Measurements from ENCODE around the gene MRPS11. TPM values are rescaled to one million over a fixed set of nuclear protein-coding genes. Genes with fewer than 3 reads are reported as not detected.

Gene MRPS11
- total RNA-seq, 1 experiment from 2014 or later, result 48.4 TPM

- H3K9me3 ChIP-seq, result no peaks in the 10 kb centered on the region
- H3K27me3 ChIP-seq (replicated peaks; ENCODE audit: control insufficient read depth, insufficient read depth, low read length), result no peaks in the 10 kb centered on the region
- no peak for DNase-seq
- H3K4me1 Mint-ChIP-seq (ENCODE audit: low read depth, unreplicated experiment), result no peaks in the 10 kb centered on the region
- H3K4me1 ChIP-seq, result no peaks in the 10 kb centered on the region
- H3K36me3 ChIP-seq (ENCODE audit: control insufficient read depth, insufficient read depth, low read length), result no peaks in the 10 kb centered on the region
- H3K27me3 Mint-ChIP-seq (ENCODE audit: insufficient read depth, unreplicated experiment), result no peaks in the 10 kb centered on the region
- ChIA-PET POLR2A (no interaction called here), CTCF (no interaction called here)
- H3K4me3 ChIP-seq (ENCODE audit: low read depth, low read length), result no peak overlapping the region
- H3K36me3 Mint-ChIP-seq (ENCODE audit: insufficient read depth, unreplicated experiment), result no peaks in the 10 kb centered on the region
- H3K9me3 Mint-ChIP-seq (ENCODE audit: unreplicated experiment), result no peaks in the 10 kb centered on the region
- intact Hi-C loops (cut with micrococcal nuclease; ENCODE audit: unreplicated experiment), result no loop called here
- BruUV-seq (replicated peaks), result no TSS peak
- H3K27ac Mint-ChIP-seq (ENCODE audit: unreplicated experiment), result no peak overlapping the region
- TF ChIP-seq, protein P1, sequence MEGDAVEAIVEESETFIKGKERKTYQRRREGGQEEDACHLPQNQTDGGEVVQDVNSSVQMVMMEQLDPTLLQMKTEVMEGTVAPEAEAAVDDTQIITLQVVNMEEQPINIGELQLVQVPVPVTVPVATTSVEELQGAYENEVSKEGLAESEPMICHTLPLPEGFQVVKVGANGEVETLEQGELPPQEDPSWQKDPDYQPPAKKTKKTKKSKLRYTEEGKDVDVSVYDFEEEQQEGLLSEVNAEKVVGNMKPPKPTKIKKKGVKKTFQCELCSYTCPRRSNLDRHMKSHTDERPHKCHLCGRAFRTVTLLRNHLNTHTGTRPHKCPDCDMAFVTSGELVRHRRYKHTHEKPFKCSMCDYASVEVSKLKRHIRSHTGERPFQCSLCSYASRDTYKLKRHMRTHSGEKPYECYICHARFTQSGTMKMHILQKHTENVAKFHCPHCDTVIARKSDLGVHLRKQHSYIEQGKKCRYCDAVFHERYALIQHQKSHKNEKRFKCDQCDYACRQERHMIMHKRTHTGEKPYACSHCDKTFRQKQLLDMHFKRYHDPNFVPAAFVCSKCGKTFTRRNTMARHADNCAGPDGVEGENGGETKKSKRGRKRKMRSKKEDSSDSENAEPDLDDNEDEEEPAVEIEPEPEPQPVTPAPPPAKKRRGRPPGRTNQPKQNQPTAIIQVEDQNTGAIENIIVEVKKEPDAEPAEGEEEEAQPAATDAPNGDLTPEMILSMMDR (IDR thresholded peaks at IDR 0.05; ENCODE audit: insufficient read depth in 1 of 2, low read depth in 1 of 2, low read length in 1 of 2, severe bottlenecking in 1 of 2, unreplicated experiment in 1 of 2), result no peak
- H3K4me3 Mint-ChIP-seq (ENCODE audit: unreplicated experiment), result no peak overlapping the region
Measured at GRCh38 chr15:88512078-88512477, 44.6 kb downstream of the MRPS11 start.

DNA sequence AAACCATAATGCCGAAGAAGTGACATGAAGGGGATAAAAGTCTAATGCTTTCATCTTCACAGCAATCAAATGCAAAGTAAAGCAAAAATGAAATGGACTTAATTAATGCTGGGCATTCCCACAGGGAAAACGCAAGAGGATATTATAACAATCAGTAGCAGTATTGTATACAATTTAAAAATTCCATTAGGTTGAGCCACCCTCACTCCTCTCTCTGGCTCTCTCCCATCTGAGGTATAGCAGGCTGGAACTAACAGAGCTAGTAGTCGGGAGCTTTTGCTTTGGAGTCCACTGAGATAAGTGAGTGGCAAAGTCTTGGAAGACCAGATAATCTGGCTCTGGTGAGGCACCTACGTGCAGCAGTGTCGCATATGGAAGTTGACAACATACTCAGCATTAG lies 45.1 kb downstream of the MRPS11 start:
- Mint-ChIP-seq H3K27me3 (ENCODE audit: insufficient read depth, unreplicated experiment) (no peaks in the 10 kb centered on the region), H3K27ac (ENCODE audit: unreplicated experiment) (no peak overlapping the region), H3K4me3 (ENCODE audit: unreplicated experiment) (no peak overlapping the region), H3K4me1 (ENCODE audit: low read depth, unreplicated experiment) (no peaks in the 10 kb centered on the region), H3K9me3 (ENCODE audit: unreplicated experiment) (no peaks in the 10 kb centered on the region), H3K36me3 (ENCODE audit: insufficient read depth, unreplicated experiment) (no peaks in the 10 kb centered on the region)
- Histone ChIP-seq H3K4me1 (no peaks in the 10 kb centered on the region), H3K36me3 (ENCODE audit: control insufficient read depth, insufficient read depth, low read length) (no peaks in the 10 kb centered on the region), H3K9me3 (no peaks in the 10 kb centered on the region), H3K4me3 (ENCODE audit: low read depth, low read length) (no peak overlapping the region), H3K27me3 (replicated peaks; ENCODE audit: control insufficient read depth, insufficient read depth, low read length) (no peaks in the 10 kb centered on the region)
- intact Hi-C loops (cut with micrococcal nuclease; ENCODE audit: unreplicated experiment), result no loop called here
- POLR2A ChIA-PET, result no interaction called here
- CTCF ChIA-PET, result no interaction called here
- DNase-seq, result no peak
- no TSS peak for BruUV-seq (replicated peaks)
- TF ChIP-seq, protein P1 (IDR thresholded peaks at IDR 0.05; ENCODE audit: insufficient read depth in 1 of 2, low read depth in 1 of 2, low read length in 1 of 2, severe bottlenecking in 1 of 2, unreplicated experiment in 1 of 2), result no peak

GRCh38 chr15:88513195-88513594 lies 45.7 kb downstream of the MRPS11 start:
- no peaks in the 10 kb centered on the region for H3K36me3 Mint-ChIP-seq (ENCODE audit: insufficient read depth, unreplicated experiment)
- ChIA-PET CTCF (no interaction called here), POLR2A (no interaction called here)
- no peaks in the 10 kb centered on the region for H3K4me1 Mint-ChIP-seq (ENCODE audit: low read depth, unreplicated experiment)
- TF ChIP-seq, protein P1 (IDR thresholded peaks at IDR 0.05; ENCODE audit: insufficient read depth in 1 of 2, low read depth in 1 of 2, low read length in 1 of 2, severe bottlenecking in 1 of 2, unreplicated experiment in 1 of 2), result no peak
- Histone ChIP-seq H3K9me3 (no peaks in the 10 kb centered on the region), H3K36me3 (ENCODE audit: control insufficient read depth, insufficient read depth, low read length) (no peaks in the 10 kb centered on the region), H3K4me3 (ENCODE audit: low read depth, low read length) (no peak overlapping the region), H3K27me3 (replicated peaks; ENCODE audit: control insufficient read depth, insufficient read depth, low read length) (no peaks in the 10 kb centered on the region), H3K4me1 (no peaks in the 10 kb centered on the region)
- BruUV-seq (replicated peaks), result no TSS peak
- intact Hi-C loops (cut with micrococcal nuclease; ENCODE audit: unreplicated experiment), result loop anchor here (1.0 kb wide), 1 partner anchor 10 kb away; no protein-coding TSS in a partner anchor
- no peak overlapping the region for H3K4me3 Mint-ChIP-seq (ENCODE audit: unreplicated experiment)
- no peak for DNase-seq
- no peaks in the 10 kb centered on the region for H3K9me3 Mint-ChIP-seq (ENCODE audit: unreplicated experiment)
- H3K27me3 Mint-ChIP-seq (ENCODE audit: insufficient read depth, unreplicated experiment), result no peaks in the 10 kb centered on the region
- no peak overlapping the region for H3K27ac Mint-ChIP-seq (ENCODE audit: unreplicated experiment)

All from Caco-2 (cell line).